GM19099 (cell line): ENCODE data around the gene ASB18.

Experiments
- POLR2A ChIP-seq: IDR thresholded peaks from 3 replicates; pipeline ENCODE4 v1.6.1; 2011; ENCODE audit warnings: low read depth; ENCODE audit not compliant: insufficient read length; ENCODE audit errors: extremely low read depth

Gene ASB18

GRCh38 chr2:236208019-236208926 is 55.9 kb downstream of the ASB18 start:
- TF ChIP-seq POLR2A: no peak

GRCh38 chr2:236207472-236207871 is 56.7 kb downstream of the ASB18 start:
- no peak for TF ChIP-seq POLR2A

GRCh38 chr2:236205867-236206645 is 58.1 kb downstream of the ASB18 start:
- no peak for TF ChIP-seq POLR2A

GRCh38 chr2:236204953-236205352 is 59.3 kb downstream of the ASB18 start:
- no peak for TF ChIP-seq POLR2A

GRCh38 chr2:236200378-236200777 is 63.8 kb downstream of the ASB18 start:
- TF ChIP-seq POLR2A: no peak

- no peak for TF ChIP-seq POLR2A
Measured at GRCh38 chr2:236196366-236196765, 67.8 kb downstream of the ASB18 start.

- TF ChIP-seq POLR2A: no peak
Measured at GRCh38 chr2:236195726-236196125, 68.5 kb downstream of the ASB18 start.

GRCh38 chr2:236194786-236195185 is 69.4 kb downstream of the ASB18 start:
- no peak for TF ChIP-seq POLR2A

GRCh38 chr2:236193026-236193425 is 71.2 kb downstream of the ASB18 start:
- no peak for TF ChIP-seq POLR2A

- no peak for TF ChIP-seq POLR2A
Measured at GRCh38 chr2:236190674-236191073, 73.5 kb downstream of the ASB18 start.

GRCh38 chr2:236184701-236185100 is 79.5 kb downstream of the ASB18 start:
- no peak for TF ChIP-seq POLR2A

- TF ChIP-seq POLR2A: no peak
Measured at GRCh38 chr2:236180831-236181453, 83.3 kb downstream of the ASB18 start.

GRCh38 chr2:236180076-236180816 is 84.0 kb downstream of the ASB18 start:
- TF ChIP-seq POLR2A: no peak

- TF ChIP-seq POLR2A: no peak
Measured at GRCh38 chr2:236179236-236180075, 84.8 kb downstream of the ASB18 start.
